ENCODE measurements around the gene KL. TPM values are rescaled to one million over a fixed set of nuclear protein-coding genes. Genes with fewer than 3 reads are reported as not detected.

Gene KL
- total RNA-seq, 1 donor from 2014 or later, result 2.0 TPM

GRCh38 chr13:33092073-33092987, 76.1 kb downstream of the KL start:
- no peak for DNase-seq (ENCODE audit: low read depth)
- no peak overlapping the region for H3K4me3 ChIP-seq (ENCODE audit: low read depth, low read length)
- no peak for TF ChIP-seq CTCF (IDR thresholded peaks at IDR 0.05; ENCODE audit: insufficient read depth, low read length, poor library complexity, severe bottlenecking)
- no peaks in the 10 kb centered on the region for H3K27me3 ChIP-seq (ENCODE audit: control insufficient read depth, insufficient read depth, low read length)
- no peaks in the 10 kb centered on the region for H3K36me3 ChIP-seq (ENCODE audit: control insufficient read depth, insufficient read depth, low read length)

GRCh38 chr13:33096886-33097605, 80.8 kb downstream of the KL start:
- DNase-seq (ENCODE audit: low read depth), result no peak
- no peak for TF ChIP-seq CTCF (IDR thresholded peaks at IDR 0.05; ENCODE audit: insufficient read depth, low read length, poor library complexity, severe bottlenecking)
- no peak overlapping the region for H3K4me3 ChIP-seq (ENCODE audit: low read depth, low read length)
- no peaks in the 10 kb centered on the region for H3K36me3 ChIP-seq (ENCODE audit: control insufficient read depth, insufficient read depth, low read length)
- no peaks in the 10 kb centered on the region for H3K27me3 ChIP-seq (ENCODE audit: control insufficient read depth, insufficient read depth, low read length)

GRCh38 chr13:33099860-33100259, 83.6 kb downstream of the KL start:
- Histone ChIP-seq H3K4me3 (ENCODE audit: low read depth, low read length) (no peak overlapping the region), H3K36me3 (ENCODE audit: control insufficient read depth, insufficient read depth, low read length) (no peaks in the 10 kb centered on the region), H3K27me3 (ENCODE audit: control insufficient read depth, insufficient read depth, low read length) (no peaks in the 10 kb centered on the region)
- TF ChIP-seq CTCF (IDR thresholded peaks at IDR 0.05; ENCODE audit: insufficient read depth, low read length, poor library complexity, severe bottlenecking), result no peak
- DNase-seq (ENCODE audit: low read depth), result no peak

GRCh38 chr13:33100886-33101285, 84.7 kb downstream of the KL start:
- Histone ChIP-seq H3K27me3 (ENCODE audit: control insufficient read depth, insufficient read depth, low read length) (no peaks in the 10 kb centered on the region), H3K36me3 (ENCODE audit: control insufficient read depth, insufficient read depth, low read length) (no peaks in the 10 kb centered on the region), H3K4me3 (ENCODE audit: low read depth, low read length) (no peak overlapping the region)
- TF ChIP-seq CTCF (IDR thresholded peaks at IDR 0.05; ENCODE audit: insufficient read depth, low read length, poor library complexity, severe bottlenecking), result no peak
- DNase-seq (ENCODE audit: low read depth), result no peak

- no peaks in the 10 kb centered on the region for H3K27me3 ChIP-seq (ENCODE audit: control insufficient read depth, insufficient read depth, low read length)
- H3K4me3 ChIP-seq (ENCODE audit: low read depth, low read length), result no peak overlapping the region
- DNase-seq (ENCODE audit: low read depth), result no peak
- H3K36me3 ChIP-seq (ENCODE audit: control insufficient read depth, insufficient read depth, low read length), result no peaks in the 10 kb centered on the region
- TF ChIP-seq CTCF (IDR thresholded peaks at IDR 0.05; ENCODE audit: insufficient read depth, low read length, poor library complexity, severe bottlenecking), result no peak
Measured at GRCh38 chr13:33101835-33102234, 85.6 kb downstream of the KL start.

Measured in kidney epithelial cell (primary cell).